OCI-LY1 (cell line): ENCODE results near the gene CLDN15.

ENCODE experiments used
- H2AFZ ChIP-seq: fragments of 200-600 bp; sonication (generic), shearing (Covaris generic); 2 replicates; pipeline ENCODE4 v1.6.0; 2014; ENCODE audit warnings: antibody characterized with exemption, mild to moderate bottlenecking, low read length
- H3F3A ChIP-seq: fragments of 200-600 bp; sonication (generic), shearing (Covaris generic); 2 replicates; pipeline ENCODE4 v1.6.0; 2014; ENCODE audit warnings: mild to moderate bottlenecking, antibody characterized with exemption, low read length, moderate library complexity; ENCODE audit not compliant: insufficient read depth
- H3K27ac ChIP-seq: fragments of 200-600 bp; sonication (generic); 2 replicates; pipeline ENCODE4 v1.5.1; 2014; ENCODE audit warnings: low read length, mixed run types, mild to moderate bottlenecking, low read depth; ENCODE audit not compliant: poor library complexity, severe bottlenecking
- H3K27me3 ChIP-seq: fragments of 200-600 bp; sonication (generic); 2 replicates; pipeline ENCODE4 v1.6.0; 2014; ENCODE audit warnings: antibody characterized with exemption, mild to moderate bottlenecking, low read length, moderate library complexity; ENCODE audit not compliant: insufficient read depth
- H3K36me3 ChIP-seq: fragments of 200-600 bp; sonication (generic); 2 replicates; pipeline ENCODE4 v1.6.1; 2014; ENCODE audit warnings: mild to moderate bottlenecking, antibody characterized with exemption, low read length, moderate library complexity, mixed read lengths; ENCODE audit not compliant: insufficient read depth
- H3K4me1 ChIP-seq: fragments of 200-600 bp; sonication (generic); 2 replicates; pipeline ENCODE4 v1.5.1; 2014; ENCODE audit warnings: mild to moderate bottlenecking, low read length, moderate library complexity; ENCODE audit not compliant: insufficient read depth, severe bottlenecking
- H3K4me2 ChIP-seq: fragments of 200-600 bp; sonication (generic), shearing (Covaris generic); 2 replicates; pipeline ENCODE4 v1.6.1; 2014; ENCODE audit warnings: low read length
- H3K4me3 ChIP-seq: fragments of 200-600 bp; sonication (generic); 2 replicates; pipeline ENCODE4 v1.5.1; 2014; ENCODE audit warnings: low read length, low read depth, mild to moderate bottlenecking, mixed read lengths; ENCODE audit not compliant: poor library complexity, severe bottlenecking
- H3K79me2 ChIP-seq: fragments of 200-600 bp; shearing (Covaris generic); 2 replicates; pipeline ENCODE4 v1.6.1; 2016; ENCODE audit warnings: mixed run types, low read length, mixed read lengths; ENCODE audit not compliant: insufficient read depth
- H3K9ac ChIP-seq: fragments of 200-600 bp; sonication (generic), shearing (Covaris generic); 2 replicates; pipeline ENCODE4 v1.6.1; 2014; ENCODE audit warnings: mild to moderate bottlenecking, low read length, mixed read lengths
- H3K9me2 ChIP-seq: fragments of 200-600 bp; sonication (generic), shearing (Covaris generic); 2 replicates; pipeline ENCODE4 v1.6.1; 2014; ENCODE audit warnings: low read depth, mild to moderate bottlenecking, low read length, mixed read lengths
- H3K9me3 ChIP-seq: fragments of 200-600 bp; shearing (Covaris generic); 2 replicates; pipeline ENCODE4 v1.6.1; 2014; ENCODE audit warnings: low read length, mixed read lengths
- H4K20me1 ChIP-seq: fragments of 200-600 bp; sonication (generic), shearing (Covaris generic); 2 replicates; pipeline ENCODE4 v1.6.0; 2016; ENCODE audit warnings: mild to moderate bottlenecking, low read length; ENCODE audit not compliant: insufficient read depth
- EZH2 ChIP-seq: fragments of 200-600 bp; sonication (generic), shearing (Covaris generic); IDR thresholded peaks from 2 replicates; pipeline ENCODE4 v1.8.0; 2017; ENCODE audit warnings: borderline replicate concordance, mixed run types, mild to moderate bottlenecking, antibody characterized with exemption, low read length, moderate library complexity, mixed read lengths
- TF ChIP-seq, protein P1 (sequence below): fragments of 200-600 bp; sonication (generic), shearing (Covaris generic); IDR thresholded peaks from 2 replicates; pipeline ENCODE4 v1.5.1; 2017; ENCODE audit warnings: mild to moderate bottlenecking, antibody characterized with exemption, low read length, moderate library complexity, mixed read lengths

Gene CLDN15

DNA sequence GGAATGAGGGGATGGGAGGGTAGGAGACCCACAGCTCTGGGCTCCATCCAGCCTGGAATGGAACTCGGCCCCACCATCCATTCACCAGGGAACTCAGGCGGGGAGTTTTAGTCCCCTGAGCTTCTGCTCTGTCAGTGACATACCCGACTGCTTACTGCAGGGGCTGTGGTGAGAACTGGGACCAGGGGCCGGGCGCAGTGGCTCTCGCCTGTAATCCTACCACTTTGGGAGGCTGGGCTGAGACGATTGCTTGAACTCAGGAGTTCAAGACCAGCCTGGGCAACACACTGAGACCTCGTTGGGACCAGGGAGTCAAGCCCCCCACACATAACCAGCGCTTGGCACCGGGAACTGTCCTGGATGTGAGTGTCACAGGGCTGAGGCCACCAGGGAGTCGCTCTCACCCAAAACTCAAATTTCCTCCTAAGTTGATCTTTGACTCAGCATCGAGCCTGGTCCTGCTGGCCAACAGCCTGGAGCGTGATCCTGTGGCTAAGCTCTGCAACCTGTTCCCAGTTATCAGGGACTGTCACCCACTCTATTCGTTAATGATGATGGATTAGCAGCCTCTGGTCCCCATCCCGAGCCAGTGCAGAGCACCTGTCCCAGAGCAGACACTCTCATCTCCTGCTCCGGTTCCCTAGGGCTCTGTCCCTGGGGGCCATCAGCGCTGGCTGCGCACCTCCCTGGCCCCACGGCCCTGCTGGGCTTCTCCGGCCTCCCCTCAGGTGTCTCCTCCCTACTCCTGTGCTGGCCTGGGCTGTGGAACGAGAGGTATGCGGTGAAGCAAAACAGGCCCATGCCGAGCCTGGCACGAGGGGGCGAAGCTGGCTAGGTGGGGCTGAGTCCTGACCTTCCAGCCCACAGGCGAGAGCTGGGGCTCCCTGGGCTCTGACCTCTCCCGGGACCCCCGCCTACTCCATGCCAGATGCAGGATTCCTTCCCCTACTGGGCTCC, 902 bp upstream of the CLDN15 start:
- no peaks in the 10 kb centered on the region for H3K9me2 ChIP-seq
- H3K4me3 ChIP-seq, result no peak overlapping the region
- H3K4me1 ChIP-seq, result peaks cover 7% of the 10 kb centered on the region
- H3K4me2 ChIP-seq, result no peak overlapping the region
- no peak overlapping the region for H3K27ac ChIP-seq
- peaks cover 2% of the 10 kb centered on the region; the same call in 1 of the 2 replicates for H3K79me2 ChIP-seq
- no peaks in the 10 kb centered on the region for H4K20me1 ChIP-seq
- TF ChIP-seq, protein P1, sequence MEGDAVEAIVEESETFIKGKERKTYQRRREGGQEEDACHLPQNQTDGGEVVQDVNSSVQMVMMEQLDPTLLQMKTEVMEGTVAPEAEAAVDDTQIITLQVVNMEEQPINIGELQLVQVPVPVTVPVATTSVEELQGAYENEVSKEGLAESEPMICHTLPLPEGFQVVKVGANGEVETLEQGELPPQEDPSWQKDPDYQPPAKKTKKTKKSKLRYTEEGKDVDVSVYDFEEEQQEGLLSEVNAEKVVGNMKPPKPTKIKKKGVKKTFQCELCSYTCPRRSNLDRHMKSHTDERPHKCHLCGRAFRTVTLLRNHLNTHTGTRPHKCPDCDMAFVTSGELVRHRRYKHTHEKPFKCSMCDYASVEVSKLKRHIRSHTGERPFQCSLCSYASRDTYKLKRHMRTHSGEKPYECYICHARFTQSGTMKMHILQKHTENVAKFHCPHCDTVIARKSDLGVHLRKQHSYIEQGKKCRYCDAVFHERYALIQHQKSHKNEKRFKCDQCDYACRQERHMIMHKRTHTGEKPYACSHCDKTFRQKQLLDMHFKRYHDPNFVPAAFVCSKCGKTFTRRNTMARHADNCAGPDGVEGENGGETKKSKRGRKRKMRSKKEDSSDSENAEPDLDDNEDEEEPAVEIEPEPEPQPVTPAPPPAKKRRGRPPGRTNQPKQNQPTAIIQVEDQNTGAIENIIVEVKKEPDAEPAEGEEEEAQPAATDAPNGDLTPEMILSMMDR, result no peak
- TF ChIP-seq EZH2, result no peak
- no peaks in the 10 kb centered on the region for H3F3A ChIP-seq
- no peak overlapping the region for H2AFZ ChIP-seq
- H3K9ac ChIP-seq, result no peak overlapping the region
- no peaks in the 10 kb centered on the region for H3K27me3 ChIP-seq
- peaks cover 50% of the 10 kb centered on the region for H3K36me3 ChIP-seq
- no peaks in the 10 kb centered on the region for H3K9me3 ChIP-seq

DNA sequence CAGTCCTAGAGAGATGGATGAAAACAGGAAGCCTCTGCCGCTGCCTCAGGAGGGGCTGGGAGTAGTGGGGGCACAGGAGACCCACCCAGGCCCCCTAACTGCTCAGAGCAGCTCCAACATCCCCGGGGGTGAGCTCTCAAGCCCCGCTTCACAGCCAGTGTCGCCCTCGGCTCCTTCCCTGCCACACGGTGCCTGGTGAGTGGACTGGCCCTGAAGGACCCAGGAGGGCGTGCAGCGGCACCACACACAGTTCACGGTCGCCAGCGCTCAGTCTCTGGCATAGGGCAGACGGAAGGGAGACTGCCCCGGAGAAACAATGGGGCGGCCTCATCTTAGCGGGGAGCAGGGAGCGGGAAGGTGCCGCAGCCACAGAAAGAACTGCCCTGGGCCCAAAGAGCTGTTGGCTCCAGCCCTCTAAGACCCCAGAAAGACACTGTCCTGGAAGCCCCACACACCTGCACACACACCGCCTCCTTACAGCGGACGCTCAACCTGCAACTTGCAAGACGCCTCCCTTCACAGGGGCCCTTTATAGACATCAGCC, 1.2 kb downstream of the CLDN15 start:
- Histone ChIP-seq H3K36me3 (peaks cover 47% of the 10 kb centered on the region), H3K9ac (no peak overlapping the region), H3K4me1 (no peaks in the 10 kb centered on the region), H3K27me3 (no peaks in the 10 kb centered on the region), H3K4me3 (no peak overlapping the region), H3K4me2 (no peak overlapping the region), H3K9me2 (no peaks in the 10 kb centered on the region), H3K9me3 (no peaks in the 10 kb centered on the region), H3K79me2 (no peaks in the 10 kb centered on the region), H4K20me1 (no peaks in the 10 kb centered on the region), H3F3A (no peaks in the 10 kb centered on the region), H2AFZ (no peak overlapping the region), H3K27ac (no peak overlapping the region)
- TF ChIP-seq, protein P1, result no peak
- no peak for TF ChIP-seq EZH2

DNA sequence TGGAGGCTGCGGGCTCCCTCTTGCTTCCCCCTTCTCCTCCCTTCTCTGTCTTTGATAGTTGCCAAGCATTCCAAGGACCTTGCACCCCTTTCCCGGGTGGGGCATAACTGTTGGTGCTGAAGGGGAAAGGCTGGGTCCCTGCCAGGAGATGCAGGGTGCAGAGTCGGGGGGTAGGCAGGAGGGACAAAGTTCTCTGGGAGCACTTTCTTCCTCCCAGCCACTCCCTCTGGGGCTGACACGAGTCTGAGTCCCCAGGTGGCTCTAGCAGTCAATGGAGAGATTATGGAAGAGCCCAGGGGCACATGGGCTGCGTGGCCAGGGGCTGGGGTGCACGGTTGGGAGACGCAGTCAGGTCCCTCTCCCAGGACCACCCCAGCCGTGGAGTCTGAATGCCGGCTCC, 2.1 kb downstream of the CLDN15 start:
- Histone ChIP-seq H3K9ac (no peak overlapping the region), H3K36me3 (peaks cover 42% of the 10 kb centered on the region), H3K27ac (no peak overlapping the region), H2AFZ (no peak overlapping the region), H3K4me2 (no peak overlapping the region), H3F3A (no peaks in the 10 kb centered on the region), H3K27me3 (no peaks in the 10 kb centered on the region), H3K9me3 (no peaks in the 10 kb centered on the region), H3K4me1 (no peaks in the 10 kb centered on the region), H3K79me2 (no peaks in the 10 kb centered on the region), H3K9me2 (no peaks in the 10 kb centered on the region), H3K4me3 (no peak overlapping the region), H4K20me1 (no peaks in the 10 kb centered on the region)
- no peak for TF ChIP-seq EZH2
- TF ChIP-seq, protein P1, result no peak
